GM21360 (cell line): ENCODE data around the gene LRRC37A3.
A peak's percentile ranks its signal among the peaks of the same experiment; 100 is the strongest.
"Not testable (repeated sequence)": the region's sequence is repeated elsewhere in the genome, so short reads cannot be mapped to it uniquely, and the experiment has no call there.

Experiments
- ATAC-seq: cut with Tn5 transposase; IDR thresholded peaks from one replicate; pipeline ENCODE4 v1.9.1; 2021; ENCODE audit warnings: mild to moderate bottlenecking, moderate library complexity; ENCODE audit not compliant: unreplicated experiment

The LRRC37A3 gene

GRCh38 chr17:64837018-64837761 is 82.1 kb downstream of the LRRC37A3 start:
- peak; percentile 94 for ATAC-seq

- ATAC-seq, result peak; percentile 34
Measured at GRCh38 chr17:64836623-64837017, 82.7 kb downstream of the LRRC37A3 start.

DNA sequence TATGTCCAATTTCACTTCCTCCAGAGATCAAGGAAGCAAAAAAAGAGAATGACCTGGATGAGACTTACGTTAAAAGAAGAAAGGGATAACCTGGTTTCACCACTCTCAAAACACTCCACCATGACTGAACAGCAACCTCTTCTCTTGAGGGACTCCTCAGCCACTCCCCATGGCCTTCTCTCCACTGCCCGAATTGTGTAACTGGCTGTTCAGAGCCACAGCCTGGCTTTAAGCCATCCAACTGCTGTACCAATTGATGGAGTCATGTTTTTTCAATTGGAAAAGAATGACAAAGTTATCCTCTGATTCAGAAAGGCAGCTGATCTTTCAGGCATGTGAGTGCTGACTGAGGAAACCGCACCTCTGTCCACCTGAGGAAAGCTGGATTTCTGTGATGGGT is 85.2 kb downstream of the LRRC37A3 start:
- ATAC-seq, result not testable (repeated sequence)

DNA sequence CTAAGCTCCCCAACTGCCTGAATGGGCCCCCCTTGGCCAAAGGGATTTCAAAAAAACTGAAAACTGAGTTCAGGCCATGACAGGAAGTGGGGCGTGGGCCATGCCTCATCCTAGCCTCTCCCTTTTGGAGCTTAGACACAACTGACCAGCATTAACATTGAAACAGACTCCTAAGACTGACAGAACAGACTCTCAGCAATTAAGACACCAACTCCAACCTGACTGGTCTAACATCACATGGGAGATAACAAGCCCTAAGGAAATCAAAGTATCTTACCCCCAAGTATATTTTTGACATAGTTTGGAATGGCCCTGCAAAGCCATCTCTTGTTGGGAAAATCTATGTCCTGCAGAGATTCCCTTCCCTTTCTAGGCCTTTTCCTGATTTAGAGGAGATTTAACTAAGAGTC is 88.6 kb downstream of the LRRC37A3 start:
- not testable (repeated sequence) for ATAC-seq

DNA sequence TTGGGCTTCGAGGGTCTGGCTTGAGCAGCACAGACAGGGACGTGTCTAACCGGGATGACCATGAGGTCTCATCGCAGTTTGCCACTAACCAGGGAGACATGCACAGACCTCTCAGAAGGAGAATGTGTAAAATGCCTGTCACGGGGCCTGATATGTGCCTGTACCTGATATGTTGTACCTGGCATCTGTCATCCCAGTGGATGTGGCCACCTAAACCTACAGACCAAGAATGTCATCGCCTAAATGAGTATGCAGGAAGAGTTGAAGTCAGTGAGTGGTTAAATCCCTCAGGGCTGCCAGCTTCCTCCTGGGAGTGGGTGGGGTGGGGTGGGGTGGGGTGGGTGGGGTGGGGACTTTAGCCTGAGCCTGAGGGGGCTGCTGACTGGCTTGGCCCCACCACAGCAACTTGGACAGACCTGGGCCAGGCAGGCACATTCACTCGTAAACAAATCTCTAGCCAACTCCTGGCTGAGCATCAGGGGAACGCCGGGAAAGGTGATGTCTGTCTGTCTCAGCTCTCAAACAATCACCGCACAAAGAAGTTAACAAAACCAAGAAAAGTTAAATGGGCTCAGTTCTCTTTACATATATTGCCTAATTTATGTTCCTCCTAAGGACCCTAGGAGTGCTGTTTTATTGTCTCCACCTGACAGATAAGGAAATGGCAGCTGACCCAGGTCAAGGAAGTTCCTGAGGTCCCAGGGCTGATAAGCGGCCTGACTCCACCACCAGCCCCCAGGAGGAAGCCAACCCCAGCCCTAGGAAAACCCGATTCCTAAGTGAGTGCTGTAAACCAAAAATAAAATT is 89.3 kb downstream of the LRRC37A3 start:
- ATAC-seq, result not testable (repeated sequence)

- ATAC-seq, result not testable (repeated sequence)
Measured at GRCh38 chr17:64829068-64829467, 90.2 kb downstream of the LRRC37A3 start.

DNA sequence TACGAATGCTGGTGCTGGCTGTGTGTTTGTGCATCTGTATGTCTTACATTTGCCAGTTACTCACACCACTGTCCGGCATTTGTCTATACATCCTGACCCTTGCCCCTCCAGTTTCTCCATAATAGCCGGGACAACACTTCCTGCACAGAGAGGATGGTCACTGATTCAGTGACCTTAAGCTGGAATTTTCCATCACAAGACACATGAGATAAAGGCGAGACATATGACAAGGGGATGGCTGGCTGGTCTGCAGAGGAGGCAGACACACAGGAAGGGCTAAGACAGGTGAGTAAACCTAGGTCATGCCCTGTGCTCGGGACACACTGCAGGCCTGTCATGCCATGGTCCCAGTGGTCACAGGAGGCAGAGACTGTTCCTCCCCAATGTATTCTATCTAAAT is 100.4 kb downstream of the LRRC37A3 start:
- not testable (repeated sequence) for ATAC-seq

GRCh38 chr17:64815833-64816198 is 103.5 kb downstream of the LRRC37A3 start:
- ATAC-seq, result not testable (repeated sequence)

- ATAC-seq, result not testable (repeated sequence)
Measured at GRCh38 chr17:64814993-64815832, 104.1 kb downstream of the LRRC37A3 start.

DNA sequence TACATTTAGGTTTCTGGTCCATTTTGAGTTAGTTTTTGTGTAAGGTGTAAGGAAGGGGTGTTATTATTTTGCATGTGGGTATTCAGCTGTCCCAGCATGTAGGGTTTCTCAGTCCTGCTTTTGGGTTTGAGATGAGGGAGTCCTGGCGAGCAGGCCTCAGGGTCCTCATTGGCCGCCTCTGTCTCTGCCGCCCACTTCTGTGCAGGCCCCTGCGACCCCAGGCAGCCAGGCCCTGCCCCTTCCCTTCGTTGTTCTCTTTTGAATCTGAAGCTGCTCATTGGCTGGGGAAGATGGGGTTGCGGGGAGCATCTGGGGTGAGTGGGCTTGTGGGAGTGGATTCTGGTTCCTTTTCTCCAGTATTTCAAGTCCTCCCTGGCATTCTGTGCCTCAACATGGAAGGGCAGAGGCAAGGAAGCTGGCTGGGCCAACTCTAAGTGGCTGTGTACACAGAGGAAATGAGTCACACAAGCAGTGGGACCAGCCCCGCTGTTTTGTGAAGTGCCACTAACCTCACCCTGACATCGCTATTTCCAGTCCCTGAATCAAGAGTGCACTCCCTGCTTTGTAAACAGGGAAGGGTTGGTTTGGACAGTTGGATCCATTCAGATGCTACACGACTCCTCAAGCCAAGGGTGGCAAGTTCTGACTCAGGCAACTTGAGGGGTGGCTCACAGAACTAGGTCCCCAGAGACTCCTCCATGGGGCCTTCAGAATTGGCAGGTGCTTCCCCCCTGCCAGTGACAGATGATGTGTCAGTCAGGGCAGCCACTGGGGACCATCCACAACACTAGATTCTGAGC is 110.9 kb downstream of the LRRC37A3 start:
- peak; percentile 87 for ATAC-seq
